Endodermal cell (in vitro differentiated cells): Measurements from ENCODE around the gene ZNF71. TPM values are rescaled to one million over a fixed set of nuclear protein-coding genes. Genes with fewer than 3 reads are reported as not detected.

ENCODE experiments used
- DNase-seq: peaks from one replicate; pipeline ENCODE4 v3.0.0-alpha.2; 2017
- H3K27ac ChIP-seq: 2 replicates; pipeline ENCODE4 v1.5.1; 2013; ENCODE audit warnings: mild to moderate bottlenecking, low read depth, low read length, moderate library complexity
- H3K27me3 ChIP-seq: 2 replicates; pipeline ENCODE4 v1.6.1; 2013; ENCODE audit warnings: mild to moderate bottlenecking, low read length, moderate library complexity; ENCODE audit not compliant: insufficient read depth, control insufficient read depth, poor library complexity, severe bottlenecking
- H3K36me3 ChIP-seq: 2 replicates; pipeline ENCODE4 v1.7.0; 2013; ENCODE audit warnings: mild to moderate bottlenecking, low read length, moderate library complexity; ENCODE audit not compliant: control insufficient read depth, insufficient read depth
- H3K4me1 ChIP-seq: one replicate; pipeline ENCODE4 v1.7.0; 2013; ENCODE audit warnings: low read length; ENCODE audit not compliant: control insufficient read depth, insufficient read depth
- H3K4me3 ChIP-seq: 2 replicates; pipeline ENCODE4 v1.5.1; 2013; ENCODE audit warnings: mild to moderate bottlenecking, low read length, moderate library complexity
- H3K9ac ChIP-seq: 2 replicates; pipeline ENCODE4 v1.6.1; 2013; ENCODE audit warnings: mild to moderate bottlenecking, low read length, moderate library complexity; ENCODE audit not compliant: poor library complexity, severe bottlenecking; ENCODE audit errors: extremely low read depth
- H3K9me3 ChIP-seq: 2 replicates; pipeline ENCODE4 v1.6.1; 2013; ENCODE audit warnings: mild to moderate bottlenecking, low read length, moderate library complexity; ENCODE audit not compliant: control insufficient read depth
- H3K27ac Mint-ChIP-seq: 2 replicates; pipeline ENCODE4 v1.8.0; 2020; ENCODE audit warnings: mixed read lengths
- H3K27me3 Mint-ChIP-seq: 2 replicates; pipeline ENCODE4 v1.8.0; 2021; ENCODE audit warnings: mild to moderate bottlenecking, mixed read lengths; ENCODE audit not compliant: insufficient read depth
- H3K36me3 Mint-ChIP-seq: 2 replicates; pipeline ENCODE4 v1.8.0; 2020; ENCODE audit warnings: low read depth, mixed read lengths
- H3K4me1 Mint-ChIP-seq: 2 replicates; pipeline ENCODE4 v1.8.0; 2020; ENCODE audit warnings: mixed read lengths
- H3K4me3 Mint-ChIP-seq: 2 replicates; pipeline ENCODE4 v1.8.0; 2020; ENCODE audit warnings: mild to moderate bottlenecking, moderate library complexity, mixed read lengths
- H3K9me3 Mint-ChIP-seq: 2 replicates; pipeline ENCODE4 v1.8.0; 2020; ENCODE audit warnings: mild to moderate bottlenecking, mixed read lengths
- CTCF ChIP-seq: fragments of 200-600 bp; sonication (generic); conservative IDR thresholded peaks from 2 replicates; pipeline ENCODE4 v1.5.0; 2021; ENCODE audit warnings: antibody characterized with exemption, mild to moderate bottlenecking
- WGBS, 2 experiments: methylation state at CpG; one replicate each; pipeline versions ENCODE4 v1.1.5 to v1.1.7; 2013; ENCODE audit warnings: missing lambda C conversion rate in 2 of 2, mixed read lengths in 1 of 2; ENCODE audit not compliant: insufficient coverage in 1 of 2, insufficient read length in 1 of 2; 5-methylcytosine and 5-hydroxymethylcytosine counted together
- total RNA-seq, 2 donors: library from RNA; stranded (reverse); fragmentation: NEBNext Ultra II Directional in 1 of 2; extraction: Animal tissue kit (Norgen Biotek cat#: 25700) in 1 of 2; gene quantifications; 2 replicates in 1 of 2; 3 replicates in 1 of 2; pipeline ENCODE4 v1.2.1, GENCODE V29; 2021

The ZNF71 gene
- total RNA-seq, 2 donors from 2014 or later: 8.8 to 9.1 TPM

GRCh38 chr19:56572589-56572988, 22.5 kb upstream of the ZNF71 start:
- H3K4me1 Mint-ChIP-seq: no peaks in the 10 kb centered on the region

GRCh38 chr19:56573914-56574313, 21.2 kb upstream of the ZNF71 start:
- peaks cover 90% of the 10 kb centered on the region for H3K36me3 ChIP-seq
- DNase-seq: no peak
- peaks cover 97% of the 10 kb centered on the region for H3K9me3 ChIP-seq
- H3K9me3 Mint-ChIP-seq: peaks cover 93% of the 10 kb centered on the region
- 92 to 97% methylated on average over 3 of the region's 3 CpGs for WGBS, 2 experiments
- no peak overlapping the region for H3K27ac ChIP-seq
- peaks cover 91% of the 10 kb centered on the region for H3K36me3 Mint-ChIP-seq
- H3K4me1 Mint-ChIP-seq: no peaks in the 10 kb centered on the region
- no peaks in the 10 kb centered on the region for H3K27me3 Mint-ChIP-seq
- H3K27ac Mint-ChIP-seq: no peak overlapping the region
- peak overlapping the region; percentile 69 for H3K4me3 ChIP-seq
- no peak overlapping the region for H3K9ac ChIP-seq
- no peaks in the 10 kb centered on the region for H3K27me3 ChIP-seq
- H3K4me3 Mint-ChIP-seq: no peak overlapping the region
- no peak for TF ChIP-seq CTCF
- no peaks in the 10 kb centered on the region for H3K4me1 ChIP-seq

More at GRCh38 chr19:56572589-56572988, 22.5 kb upstream of the ZNF71 start:
- Histone ChIP-seq H3K9me3 (peaks cover 95% of the 10 kb centered on the region), H3K27me3 (no peaks in the 10 kb centered on the region), H3K4me3 (peak overlapping the region; percentile 69), H3K27ac (no peak overlapping the region), H3K9ac (no peak overlapping the region), H3K36me3 (peaks cover 88% of the 10 kb centered on the region), H3K4me1 (no peaks in the 10 kb centered on the region)
- H3K9me3 Mint-ChIP-seq: peaks cover 93% of the 10 kb centered on the region
- TF ChIP-seq CTCF: no peak
- H3K27ac Mint-ChIP-seq: no peak overlapping the region
- 50 to 100% methylated on average over 1 to 2 of the region's 2 CpGs for WGBS, 2 experiments
- no peaks in the 10 kb centered on the region for H3K27me3 Mint-ChIP-seq
- H3K36me3 Mint-ChIP-seq: peaks cover 90% of the 10 kb centered on the region
- DNase-seq: no peak
- no peak overlapping the region for H3K4me3 Mint-ChIP-seq

- Mint-ChIP-seq H3K27me3 (no peaks in the 10 kb centered on the region), H3K4me1 (no peaks in the 10 kb centered on the region), H3K27ac (no peak overlapping the region), H3K4me3 (no peak overlapping the region), H3K9me3 (peaks cover 95% of the 10 kb centered on the region), H3K36me3 (peaks cover 64% of the 10 kb centered on the region)
- no peak overlapping the region for H3K27ac ChIP-seq
- DNase-seq: no peak
- no peaks in the 10 kb centered on the region for H3K27me3 ChIP-seq
- no peak for TF ChIP-seq CTCF
- H3K9ac ChIP-seq: no peak overlapping the region
- no peaks in the 10 kb centered on the region for H3K4me1 ChIP-seq
- peak overlapping the region; percentile 72 for H3K4me3 ChIP-seq
- peaks cover 100% of the 10 kb centered on the region for H3K9me3 ChIP-seq
- H3K36me3 ChIP-seq: peaks cover 55% of the 10 kb centered on the region
- 89 to 92% methylated on average over 10 of the region's 11 CpGs for WGBS, 2 experiments
Measured at GRCh38 chr19:56577719-56578602, 17.1 kb upstream of the ZNF71 start.
